HEK293 (cell line): Measurements from ENCODE around the gene GGNBP2.

Experiments used
- CTCF ChIA-PET: fragments of 350-600 bp; formaldehyde crosslinking; extraction: SDS; loops from one replicate; lab custom pipeline; 2021; ENCODE audit warnings: antibody characterized with exemption; lab: Yijun Ruan, JAX
- POLR2A ChIA-PET: fragments of 300-600 bp; formaldehyde crosslinking; extraction: SDS; loops from one replicate; lab custom pipeline; 2020; ENCODE audit warnings: antibody characterized with exemption, inconsistent platforms; lab: Yijun Ruan, JAX
- H3K27ac ChIP-seq: fragments of 200-500 bp; sonication (Bioruptor generic); 2 replicates; pipeline ENCODE4 v1.5.1; 2014; ENCODE audit warnings: low read depth, low read length, control low read depth, inconsistent platforms; ENCODE audit errors: extremely low read depth
- H3K36me3 ChIP-seq, 2 experiments: fragments of 200-500 bp in 1 of 2; sonication (Bioruptor generic) in 1 of 2; 1 replicate in 1 of 2; 2 replicates in 1 of 2; pipeline ENCODE4 v1.5.1; 2014 to 2017; ENCODE audit warnings: inconsistent platforms in 2 of 2, low read length in 2 of 2; ENCODE audit not compliant: control insufficient read depth in 2 of 2, insufficient read depth in 1 of 2
- H3K4me1 ChIP-seq: fragments of 200-500 bp; sonication (Bioruptor generic); 2 replicates; pipeline ENCODE4 v1.5.1; 2014; ENCODE audit warnings: mild to moderate bottlenecking, low read length, inconsistent platforms; ENCODE audit not compliant: control insufficient read depth, insufficient read depth
- H3K4me3 ChIP-seq: 2 replicates; pipeline ENCODE4 v1.5.1; 2011; ENCODE audit warnings: low read depth, mild to moderate bottlenecking, control low read depth, low read length, moderate library complexity
- H3K9me3 ChIP-seq: fragments of 200-500 bp; sonication (Bioruptor generic); 2 replicates; pipeline ENCODE4 v1.5.1; 2014; ENCODE audit warnings: low read depth, low read length, inconsistent platforms; ENCODE audit not compliant: control insufficient read depth, insufficient read depth
- BCL6B ChIP-seq: fragments of 450-650 bp; formaldehyde crosslinking; IDR thresholded peaks from 2 replicates; pipeline ENCODE4 v1.5.1; 2017; ENCODE audit warnings: missing biosample characterization, missing genetic modification characterization
- GLI4 ChIP-seq: fragments of 450-650 bp; formaldehyde crosslinking; IDR thresholded peaks from 2 replicates; pipeline ENCODE4 v1.5.1; 2016; ENCODE audit warnings: missing biosample characterization, missing genetic modification characterization
- KLF9 ChIP-seq: fragments of 450-650 bp; formaldehyde crosslinking; IDR thresholded peaks from 2 replicates; pipeline ENCODE4 v1.5.1; 2016; ENCODE audit warnings: missing biosample characterization, missing genetic modification characterization, low read depth
- PRDM10 ChIP-seq: fragments of 450-650 bp; formaldehyde crosslinking; IDR thresholded peaks from 2 replicates; pipeline ENCODE4 v1.5.1; 2016; ENCODE audit warnings: missing biosample characterization, missing genetic modification characterization
- PRDM2 ChIP-seq: fragments of 450-650 bp; formaldehyde crosslinking; IDR thresholded peaks from 2 replicates; pipeline ENCODE4 v1.5.1; 2016; ENCODE audit warnings: missing biosample characterization, missing genetic modification characterization, borderline replicate concordance
- WT1 ChIP-seq: fragments of 450-650 bp; formaldehyde crosslinking; IDR thresholded peaks from 2 replicates; pipeline ENCODE4 v1.5.1; 2016; ENCODE audit warnings: missing biosample characterization, missing genetic modification characterization
- ZBTB1 ChIP-seq: fragments of 450-650 bp; formaldehyde crosslinking; IDR thresholded peaks from 2 replicates; pipeline ENCODE4 v1.5.1; 2016; ENCODE audit warnings: missing biosample characterization, missing genetic modification characterization
- ZBTB44 ChIP-seq: fragments of 450-650 bp; IDR thresholded peaks from 2 replicates; pipeline ENCODE4 v1.5.1; 2018; ENCODE audit warnings: missing biosample characterization, mild to moderate bottlenecking, missing genetic modification characterization
- ZNF174 ChIP-seq: fragments of 450-650 bp; formaldehyde crosslinking; IDR thresholded peaks from 2 replicates; pipeline ENCODE4 v1.5.0; 2017; ENCODE audit warnings: missing biosample characterization, mild to moderate bottlenecking, missing genetic modification characterization
- ZNF366 ChIP-seq: fragments of 450-650 bp; formaldehyde crosslinking; conservative IDR thresholded peaks from 2 replicates; pipeline ENCODE4 v1.5.1; 2016; ENCODE audit warnings: missing biosample characterization, missing genetic modification characterization
- ZNF391 ChIP-seq: fragments of 450-650 bp; formaldehyde crosslinking; IDR thresholded peaks from 2 replicates; pipeline ENCODE4 v1.5.1; 2016; ENCODE audit warnings: low read depth, missing biosample characterization, missing genetic modification characterization, borderline replicate concordance
- ZNF404 ChIP-seq: fragments of 450-650 bp; formaldehyde crosslinking; IDR thresholded peaks from 2 replicates; pipeline ENCODE4 v1.5.1; 2017; ENCODE audit warnings: missing biosample characterization, missing genetic modification characterization
- ZNF514 ChIP-seq: fragments of 450-650 bp; formaldehyde crosslinking; IDR thresholded peaks from 2 replicates; pipeline ENCODE4 v1.5.1; 2016; ENCODE audit warnings: missing biosample characterization, missing genetic modification characterization
- ZNF518A ChIP-seq: fragments of 450-650 bp; formaldehyde crosslinking; conservative IDR thresholded peaks from 2 replicates; pipeline ENCODE4 v1.5.1; 2016; ENCODE audit warnings: low read depth, missing biosample characterization, missing genetic modification characterization
- ZNF747 ChIP-seq: fragments of 450-650 bp; formaldehyde crosslinking; IDR thresholded peaks from 2 replicates; pipeline ENCODE4 v1.5.1; 2016; ENCODE audit warnings: missing biosample characterization, missing genetic modification characterization
- ZSCAN30 ChIP-seq: fragments of 450-650 bp; IDR thresholded peaks from 2 replicates; pipeline ENCODE4 v1.5.1; 2018; ENCODE audit warnings: missing biosample characterization, mild to moderate bottlenecking, missing genetic modification characterization, moderate library complexity

Gene GGNBP2

GRCh38 chr17:36597866-36598777 is 53.4 kb downstream of the GGNBP2 start (continued):
- TF ChIP-seq PRDM2 (tag by site-specific recombination) (no peak), ZNF747 (tag by site-specific recombination) (no peak), ZNF518A (no peak), GLI4 (tag by site-specific recombination) (no peak)

GRCh38 chr17:36598951-36599401 is 54.3 kb downstream of the GGNBP2 start:
- CTCF ChIA-PET, result interaction anchor here (0.6 kb wide), 1 partner anchor 787 kb away, joined by 3 read pairs; no protein-coding TSS in a partner anchor
- TF ChIP-seq ZNF514 (tag by site-specific recombination) (no peak), ZNF366 (no peak), ZNF391 (tag by site-specific recombination) (no peak), ZSCAN30 (tag by site-specific recombination) (no peak), ZBTB44 (tag by site-specific recombination) (no peak), BCL6B (tag by site-specific recombination) (no peak), KLF9 (tag by site-specific recombination) (no peak), PRDM10 (tag by site-specific recombination) (no peak), ZNF174 (tag by site-specific recombination) (no peak), WT1 (no peak), ZBTB1 (no peak), ZNF404 (tag by site-specific recombination) (no peak)

More at GRCh38 chr17:36598951-36599401, 54.3 kb downstream of the GGNBP2 start:
- Histone ChIP-seq H3K4me3 (no peak overlapping the region), H3K4me1 (peaks cover 9% of the 10 kb centered on the region; the same call in 1 of the 2 replicates), H3K27ac (no peak overlapping the region), H3K36me3 (peaks cover 4 to 59% of the 10 kb centered on the region in 2 experiments; a peak in 2 of 3 replicates), H3K9me3 (no peaks in the 10 kb centered on the region)
- POLR2A ChIA-PET, result interaction anchor here (3.8 kb wide), 1 partner anchor 54 kb away, joined by 42 read pairs; the partner anchor contains the start of gene GGNBP2
